ENCODE results near the gene UNC13B.
"Not testable (repeated sequence)": the region's sequence is repeated elsewhere in the genome, so short reads cannot be mapped to it uniquely, and the experiment has no call there.

UNC13B gene

GRCh38 chr9:35135988-35136387 is 25.8 kb upstream of the UNC13B start:
- ATAC-seq (ENCODE audit: low read depth) (no peak), DNase-seq (ENCODE audit: low spot score) (no peak)
- no peak for TF ChIP-seq CTCF (IDR thresholded peaks at IDR 0.05; ENCODE audit: poor library complexity, severe bottlenecking)
- H3K4me3 ChIP-seq (ENCODE audit: severe bottlenecking): no peak overlapping the region
- no peaks in the 10 kb centered on the region for H3K4me1 ChIP-seq (ENCODE audit: insufficient read depth, poor library complexity, severe bottlenecking)
- H3K27me3 ChIP-seq (ENCODE audit: insufficient read depth, poor library complexity, severe bottlenecking): no peaks in the 10 kb centered on the region
- no peaks in the 10 kb centered on the region for H3K9me3 ChIP-seq (ENCODE audit: severe bottlenecking)
- no peak overlapping the region for H3K27ac ChIP-seq (ENCODE audit: poor library complexity, severe bottlenecking)
- H3K36me3 ChIP-seq (ENCODE audit: low read depth): no peaks in the 10 kb centered on the region

- H3K27me3 ChIP-seq (ENCODE audit: insufficient read depth, poor library complexity, severe bottlenecking): no peaks in the 10 kb centered on the region
- H3K36me3 ChIP-seq (ENCODE audit: low read depth): no peaks in the 10 kb centered on the region
- no peak overlapping the region for H3K27ac ChIP-seq (ENCODE audit: poor library complexity, severe bottlenecking)
- no peak for DNase-seq (ENCODE audit: low spot score)
- no peak overlapping the region for H3K4me3 ChIP-seq (ENCODE audit: severe bottlenecking)
- no peaks in the 10 kb centered on the region for H3K4me1 ChIP-seq (ENCODE audit: insufficient read depth, poor library complexity, severe bottlenecking)
- no peaks in the 10 kb centered on the region for H3K9me3 ChIP-seq (ENCODE audit: severe bottlenecking)
- no peak for ATAC-seq (ENCODE audit: low read depth)
- no peak for TF ChIP-seq CTCF (IDR thresholded peaks at IDR 0.05; ENCODE audit: poor library complexity, severe bottlenecking)
These were observed 24.9 kb upstream of the UNC13B start for GRCh38 chr9:35136866-35137265.

- ATAC-seq (ENCODE audit: low read depth) (no peak), DNase-seq (ENCODE audit: low spot score) (no peak)
- peaks cover 7% of the 10 kb centered on the region for H3K9me3 ChIP-seq (ENCODE audit: severe bottlenecking)
- no peaks in the 10 kb centered on the region for H3K4me1 ChIP-seq (ENCODE audit: insufficient read depth, poor library complexity, severe bottlenecking)
- no peak overlapping the region for H3K4me3 ChIP-seq (ENCODE audit: severe bottlenecking)
- no peaks in the 10 kb centered on the region for H3K36me3 ChIP-seq (ENCODE audit: low read depth)
- TF ChIP-seq CTCF (IDR thresholded peaks at IDR 0.05; ENCODE audit: poor library complexity, severe bottlenecking): no peak
- H3K27ac ChIP-seq (ENCODE audit: poor library complexity, severe bottlenecking): no peak overlapping the region
- no peaks in the 10 kb centered on the region for H3K27me3 ChIP-seq (ENCODE audit: insufficient read depth, poor library complexity, severe bottlenecking)
These were observed 21.7 kb upstream of the UNC13B start for GRCh38 chr9:35140093-35140492.

GRCh38 chr9:35142037-35142436 is 19.8 kb upstream of the UNC13B start:
- no peaks in the 10 kb centered on the region for H3K4me1 ChIP-seq (ENCODE audit: insufficient read depth, poor library complexity, severe bottlenecking)
- no peaks in the 10 kb centered on the region for H3K36me3 ChIP-seq (ENCODE audit: low read depth)
- no peak for TF ChIP-seq CTCF (IDR thresholded peaks at IDR 0.05; ENCODE audit: poor library complexity, severe bottlenecking)
- peaks cover 7% of the 10 kb centered on the region for H3K9me3 ChIP-seq (ENCODE audit: severe bottlenecking)
- no peak overlapping the region for H3K4me3 ChIP-seq (ENCODE audit: severe bottlenecking)
- no peaks in the 10 kb centered on the region for H3K27me3 ChIP-seq (ENCODE audit: insufficient read depth, poor library complexity, severe bottlenecking)
- DNase-seq (ENCODE audit: low spot score): no peak
- ATAC-seq (ENCODE audit: low read depth): no peak
- no peak overlapping the region for H3K27ac ChIP-seq (ENCODE audit: poor library complexity, severe bottlenecking)

GRCh38 chr9:35147941-35148563 is 13.8 kb upstream of the UNC13B start:
- H3K27me3 ChIP-seq (ENCODE audit: insufficient read depth, poor library complexity, severe bottlenecking); ATAC-seq (ENCODE audit: low read depth); DNase-seq (ENCODE audit: low spot score); H3K4me1 ChIP-seq (ENCODE audit: insufficient read depth, poor library complexity, severe bottlenecking); H3K9me3 ChIP-seq (ENCODE audit: severe bottlenecking); H3K36me3 ChIP-seq (ENCODE audit: low read depth); H3K4me3 ChIP-seq (ENCODE audit: severe bottlenecking); H3K27ac ChIP-seq (ENCODE audit: poor library complexity, severe bottlenecking): not testable (repeated sequence)
